Measurements from ENCODE around the gene ASPG.

GRCh38 chr14:104113631-104114420, 28.3 kb downstream of the ASPG start:
- TF ChIP-seq EZH2 (IDR thresholded peaks at IDR 0.05; ENCODE audit: insufficient read depth, poor library complexity, severe bottlenecking) (no peak), EZH2phosphoT487 (IDR thresholded peaks at IDR 0.05; ENCODE audit: insufficient read depth, low read depth) (no peak)

All from GM23248 (cell line).